ENCODE data around the gene JPH4. TPM values are rescaled to one million over a fixed set of nuclear protein-coding genes. Genes with fewer than 3 reads are reported as not detected.

JPH4 gene
- total RNA-seq, result not detected

GRCh38 chr14:23578560-23579310 is at the start of gene JPH4:
JPH4 (minus strand) TSS chr14:23578790; CDS start chr14:23577453, 1,337 bp downstream.
- Histone ChIP-seq H3K9me3 (ENCODE audit: low read depth, low read length) (no peaks in the 10 kb centered on the region), H3K4me1 (ENCODE audit: insufficient read depth, low read length) (peaks cover 11% of the 10 kb centered on the region), H3K27me3 (ENCODE audit: insufficient read depth, low read length) (peaks cover 44% of the 10 kb centered on the region), H3K4me3 (ENCODE audit: low read length) (no peak within 1 kb of the TSS)

- H3K9me3 ChIP-seq (ENCODE audit: low read depth, low read length), result peaks cover 12% of the 10 kb centered on the region
- peaks cover 3% of the 10 kb centered on the region for H3K27me3 ChIP-seq (ENCODE audit: insufficient read depth, low read length)
- H3K4me3 ChIP-seq (ENCODE audit: low read length), result no peak overlapping the region
- H3K4me1 ChIP-seq (ENCODE audit: insufficient read depth, low read length), result peaks cover 6% of the 10 kb centered on the region
These were observed 49.4 kb upstream of the JPH4 start for GRCh38 chr14:23627961-23628360.

- no peak overlapping the region for H3K4me3 ChIP-seq (ENCODE audit: low read length)
- H3K9me3 ChIP-seq (ENCODE audit: low read depth, low read length), result peaks cover 12% of the 10 kb centered on the region
- H3K27me3 ChIP-seq (ENCODE audit: insufficient read depth, low read length), result peaks cover 3% of the 10 kb centered on the region
- H3K4me1 ChIP-seq (ENCODE audit: insufficient read depth, low read length), result peaks cover 1% of the 10 kb centered on the region
These were observed 48.4 kb upstream of the JPH4 start for GRCh38 chr14:23626946-23627345.

- Histone ChIP-seq H3K4me1 (ENCODE audit: insufficient read depth, low read length) (no peaks in the 10 kb centered on the region), H3K27me3 (ENCODE audit: insufficient read depth, low read length) (peaks cover 3% of the 10 kb centered on the region), H3K9me3 (ENCODE audit: low read depth, low read length) (peaks cover 12% of the 10 kb centered on the region)
These were observed 46.3 kb upstream of the JPH4 start for GRCh38 chr14:23624830-23625404.

GRCh38 chr14:23623962-23624361 is 45.4 kb upstream of the JPH4 start:
- no peak overlapping the region for H3K4me3 ChIP-seq (ENCODE audit: low read length)
- H3K4me1 ChIP-seq (ENCODE audit: insufficient read depth, low read length), result no peaks in the 10 kb centered on the region
- H3K9me3 ChIP-seq (ENCODE audit: low read depth, low read length), result peaks cover 12% of the 10 kb centered on the region
- H3K27me3 ChIP-seq (ENCODE audit: insufficient read depth, low read length), result peaks cover 3% of the 10 kb centered on the region

More at GRCh38 chr14:23624830-23625404, 46.3 kb upstream of the JPH4 start:
- H3K4me3 ChIP-seq (ENCODE audit: low read length), result no peak overlapping the region

- no peaks in the 10 kb centered on the region for H3K4me1 ChIP-seq (ENCODE audit: insufficient read depth, low read length)
- peaks cover 12% of the 10 kb centered on the region for H3K9me3 ChIP-seq (ENCODE audit: low read depth, low read length)
- no peak overlapping the region for H3K4me3 ChIP-seq (ENCODE audit: low read length)
- peaks cover 3% of the 10 kb centered on the region for H3K27me3 ChIP-seq (ENCODE audit: insufficient read depth, low read length)
These were observed 44.4 kb upstream of the JPH4 start for GRCh38 chr14:23622990-23623389.

GRCh38 chr14:23621932-23622730 is 43.5 kb upstream of the JPH4 start:
- Histone ChIP-seq H3K4me3 (ENCODE audit: low read length) (no peak overlapping the region), H3K4me1 (ENCODE audit: insufficient read depth, low read length) (no peaks in the 10 kb centered on the region), H3K27me3 (ENCODE audit: insufficient read depth, low read length) (peaks cover 8% of the 10 kb centered on the region), H3K9me3 (ENCODE audit: low read depth, low read length) (peaks cover 12% of the 10 kb centered on the region)

GRCh38 chr14:23621204-23621931 is 42.8 kb upstream of the JPH4 start:
- H3K4me3 ChIP-seq (ENCODE audit: low read length), result no peak overlapping the region
- H3K27me3 ChIP-seq (ENCODE audit: insufficient read depth, low read length), result peaks cover 5% of the 10 kb centered on the region
- H3K9me3 ChIP-seq (ENCODE audit: low read depth, low read length), result peaks cover 12% of the 10 kb centered on the region
- no peaks in the 10 kb centered on the region for H3K4me1 ChIP-seq (ENCODE audit: insufficient read depth, low read length)

- peaks cover 5% of the 10 kb centered on the region for H3K27me3 ChIP-seq (ENCODE audit: insufficient read depth, low read length)
- H3K9me3 ChIP-seq (ENCODE audit: low read depth, low read length), result peaks cover 9% of the 10 kb centered on the region
- no peaks in the 10 kb centered on the region for H3K4me1 ChIP-seq (ENCODE audit: insufficient read depth, low read length)
- no peak overlapping the region for H3K4me3 ChIP-seq (ENCODE audit: low read length)
These were observed 41.6 kb upstream of the JPH4 start for GRCh38 chr14:23620177-23620702.

- peaks cover 5% of the 10 kb centered on the region for H3K27me3 ChIP-seq (ENCODE audit: insufficient read depth, low read length)
- H3K9me3 ChIP-seq (ENCODE audit: low read depth, low read length), result no peaks in the 10 kb centered on the region
- no peaks in the 10 kb centered on the region for H3K4me1 ChIP-seq (ENCODE audit: insufficient read depth, low read length)
- no peak overlapping the region for H3K4me3 ChIP-seq (ENCODE audit: low read length)
These were observed 39.9 kb upstream of the JPH4 start for GRCh38 chr14:23618415-23618988.

GRCh38 chr14:23617539-23617938 is 38.9 kb upstream of the JPH4 start:
- H3K9me3 ChIP-seq (ENCODE audit: low read depth, low read length), result no peaks in the 10 kb centered on the region
- H3K27me3 ChIP-seq (ENCODE audit: insufficient read depth, low read length), result peaks cover 5% of the 10 kb centered on the region
- H3K4me3 ChIP-seq (ENCODE audit: low read length), result no peak overlapping the region
- no peaks in the 10 kb centered on the region for H3K4me1 ChIP-seq (ENCODE audit: insufficient read depth, low read length)

- H3K27me3 ChIP-seq (ENCODE audit: insufficient read depth, low read length), result peaks cover 5% of the 10 kb centered on the region
- H3K9me3 ChIP-seq (ENCODE audit: low read depth, low read length), result no peaks in the 10 kb centered on the region
- H3K4me3 ChIP-seq (ENCODE audit: low read length), result no peak overlapping the region
- peaks cover 6% of the 10 kb centered on the region for H3K4me1 ChIP-seq (ENCODE audit: insufficient read depth, low read length)
These were observed 37.3 kb upstream of the JPH4 start for GRCh38 chr14:23615856-23616255.

- Histone ChIP-seq H3K9me3 (ENCODE audit: low read depth, low read length) (no peaks in the 10 kb centered on the region), H3K4me1 (ENCODE audit: insufficient read depth, low read length) (peaks cover 20% of the 10 kb centered on the region), H3K4me3 (ENCODE audit: low read length) (no peak overlapping the region), H3K27me3 (ENCODE audit: insufficient read depth, low read length) (peaks cover 5% of the 10 kb centered on the region)
These were observed 35.8 kb upstream of the JPH4 start for GRCh38 chr14:23614395-23614828.
